ENCODE data around the gene TNIP1. TPM values are rescaled to one million over a fixed set of nuclear protein-coding genes. Genes with fewer than 3 reads are reported as not detected.

TNIP1 gene
- polyA plus RNA-seq, 2 of the 4 experiments (the other 2 are of a cell fraction), result 48.4 to 53.4 TPM

- no peak for ATAC-seq
- WGBS (ENCODE audit: missing lambda C conversion rate), result 93% methylated on average over 2 of the region's 2 CpGs
- no peaks in the 10 kb centered on the region for H3K9me3 ChIP-seq
- no peak overlapping the region for H3K4me3 ChIP-seq
- peaks cover 64% of the 10 kb centered on the region for H3K4me1 ChIP-seq
- H3K27ac ChIP-seq, result peak overlapping the region; percentile 26 to 36; a peak in 3 of 6 replicates
- ChIA-PET CTCF (interaction anchor here (1.1 to 5.5 kb wide), 4 partner anchors 8 to 41 kb away, joined by 3 to 34 read pairs (median 18); no protein-coding TSS in a partner anchor), POLR2A (no interaction called here)
- no peak for DNase-seq (ENCODE audit: low read depth in 1 of 2, low spot score in 1 of 2)
- TF ChIP-seq BCL3 (IDR thresholded peaks at IDR 0.05) (no peak), HDAC2 (IDR thresholded peaks at IDR 0.05) (no peak), KDM1A (IDR thresholded peaks at IDR 0.05; ENCODE audit: low read depth) (no peak), ESRRA (IDR thresholded peaks at IDR 0.05; ENCODE audit: borderline replicate concordance, low read length) (no peak), ZSCAN20 (CRISPR knock-in tag; IDR thresholded peaks at IDR 0.05) (no peak)
- H3K4me2 ChIP-seq, result no peak overlapping the region
- FAIRE-seq, result no peak
Observed at GRCh38 chr5:151074557-151074956, 6.3 kb downstream of the TNIP1 start.

- DNase-seq (ENCODE audit: low read depth in 1 of 2, low spot score in 1 of 2) (no peak), ATAC-seq (no peak), FAIRE-seq (no peak)
- Histone ChIP-seq H3K4me2 (peak overlapping the region; percentile 48), H3K4me1 (peaks cover 60% of the 10 kb centered on the region), H3K27ac (peak overlapping the region; percentile 67 to 83), H3K9me3 (no peaks in the 10 kb centered on the region), H3K4me3 (no peak overlapping the region)
- ChIA-PET CTCF (interaction anchor here (1.0 to 5.7 kb wide), 6 partner anchors 14 to 92 kb away, joined by 3 to 40 read pairs (median 6); no protein-coding TSS in a partner anchor), POLR2A (no interaction called here)
- 89% methylated on average over 2 of the region's 2 CpGs for WGBS (ENCODE audit: missing lambda C conversion rate)
- no peak for TF ChIP-seq CHD4 (IDR thresholded peaks at IDR 0.05; ENCODE audit: borderline replicate concordance)
- no peak for TF ChIP-seq NPAS2 (CRISPR knock-in tag; IDR thresholded peaks at IDR 0.05; ENCODE audit: borderline replicate concordance)
- TF ChIP-seq SREBF2 (IDR thresholded peaks at IDR 0.05), result no peak
- no peak for TF ChIP-seq HMGXB4 (CRISPR knock-in tag; IDR thresholded peaks at IDR 0.05; ENCODE audit: borderline replicate concordance)
- TF ChIP-seq HES2 (IDR thresholded peaks at IDR 0.05), result no peak
- no peak for TF ChIP-seq ZNF302 (CRISPR knock-in tag; IDR thresholded peaks at IDR 0.05)
- TF ChIP-seq KDM1A (IDR thresholded peaks at IDR 0.05; ENCODE audit: low read depth), result peak; percentile 42; the same call in 1 of the 2 replicates
- 0 out of 5 replicates have a peak, but pooled peaks of 1 of the 2 experiments have one; percentile 6 for TF ChIP-seq JUN (IDR thresholded peaks at IDR 0.05)
- no peak for TF ChIP-seq BHLHE40 (IDR thresholded peaks at IDR 0.05; ENCODE audit: low read depth, low read length)
- TF ChIP-seq EP300 (IDR thresholded peaks at IDR 0.05), result no peak
- no peak for TF ChIP-seq RAD21 (conservative IDR thresholded peaks at IDR 0.05 in 1 of 2, IDR thresholded peaks at IDR 0.05 in 1 of 2)
- TF ChIP-seq ESRRA (IDR thresholded peaks at IDR 0.05; ENCODE audit: borderline replicate concordance, low read length), result no peak
Observed at GRCh38 chr5:151073280-151073679, 7.6 kb downstream of the TNIP1 start.

- WGBS (ENCODE audit: missing lambda C conversion rate), result 23% methylated on average over 5 of the region's 5 CpGs
- Histone ChIP-seq H3K4me2 (peak overlapping the region; percentile 48), H3K4me1 (peaks cover 58% of the 10 kb centered on the region), H3K9me3 (no peaks in the 10 kb centered on the region), H3K27ac (peak overlapping the region; percentile 71 to 83), H3K4me3 (no peak overlapping the region)
- DNase-seq (ENCODE audit: low read depth in 1 of 2, low spot score in 1 of 2), result peak; percentile 75 to 79
- TF ChIP-seq GATA3 (IDR thresholded peaks at IDR 0.05; ENCODE audit: borderline replicate concordance) (peak; percentile 45; the same call in 1 of the 2 replicates), POLR2A (IDR thresholded peaks at IDR 0.05; ENCODE audit: low read length) (no peak), HMGXB4 (CRISPR knock-in tag; IDR thresholded peaks at IDR 0.05; ENCODE audit: borderline replicate concordance) (no peak), FOSL2 (IDR thresholded peaks at IDR 0.05) (no peak), FOSL2 (CRISPR knock-in tag; IDR thresholded peaks at IDR 0.05) (peak; percentile 72), MAX (IDR thresholded peaks at IDR 0.05) (peak; percentile 44; the same call in 1 of the 2 replicates), POLR2AphosphoS2 (conservative IDR thresholded peaks at IDR 0.05; ENCODE audit: low read length) (no peak), JUNB (IDR thresholded peaks at IDR 0.05) (peak; percentile 21; the same call in 1 of the 2 replicates), TFCP2L1 (CRISPR knock-in tag; IDR thresholded peaks at IDR 0.05) (no peak), JUN (IDR thresholded peaks at IDR 0.05) (0 out of 5 replicates have a peak, but pooled peaks of 1 of the 2 experiments have one; percentile 42), CEBPB (IDR thresholded peaks at IDR 0.05) (0 out of 4 replicates have a peak, but pooled peaks of 1 of the 2 experiments have one; percentile 4), BHLHE40 (IDR thresholded peaks at IDR 0.05; ENCODE audit: low read depth, low read length) (0 out of 2 replicates have a peak, but pooled peaks have one; percentile 13)
- peak; percentile 70 to 73 for ATAC-seq
- POLR2A ChIA-PET, result interaction anchor here (0.8 kb wide), 1 partner anchor 8 kb away, joined by 3 read pairs; the partner anchor contains the start of gene TNIP1
- FAIRE-seq, result no peak
- CTCF ChIA-PET, result interaction anchor here (0.9 to 13.2 kb wide), 8 partner anchors 12 to 528 kb away, joined by 3 to 153 read pairs (median 4); no protein-coding TSS in a partner anchor
Observed at GRCh38 chr5:151072630-151073025, 8.2 kb downstream of the TNIP1 start.

Measured in A549 (cell line).